IPS DF 6.9 (cell line): Measurements from ENCODE around the gene SAP30.
A peak's percentile ranks its signal among the peaks of the same experiment; 100 is the strongest.

Source experiments
- DNase-seq: peaks from one replicate; pipeline ENCODE4 v3.0.0-alpha.2; 2013; ENCODE audit warnings: low read depth, low spot score
- H3K27ac ChIP-seq: one replicate; pipeline ENCODE4 v1.5.1; 2013; ENCODE audit warnings: low read length, control low read depth
- H3K27me3 ChIP-seq: 2 replicates; pipeline ENCODE4 v1.6.1; 2013; ENCODE audit warnings: mild to moderate bottlenecking, low read length; ENCODE audit not compliant: control insufficient read depth, insufficient read depth
- H3K36me3 ChIP-seq: 2 replicates; pipeline ENCODE4 v1.6.1; 2013; ENCODE audit warnings: low read length; ENCODE audit not compliant: control insufficient read depth, insufficient read depth
- H3K4me1 ChIP-seq: 2 replicates; pipeline ENCODE4 v1.6.1; 2013; ENCODE audit warnings: low read length; ENCODE audit not compliant: control insufficient read depth, insufficient read depth
- H3K4me3 ChIP-seq: 2 replicates; pipeline ENCODE4 v1.5.1; 2013; ENCODE audit warnings: mild to moderate bottlenecking, low read length
- H3K9me3 ChIP-seq: 2 replicates; pipeline ENCODE4 v1.6.1; 2013; ENCODE audit warnings: low read length, inconsistent platforms; ENCODE audit not compliant: control insufficient read depth, insufficient read depth
- WGBS: extraction: QIAGEN DNeasy Blood & Tissue Kit; methylation state at CpG from one replicate; pipeline ENCODE4 v1.1.7; 2013; ENCODE audit warnings: mixed read lengths, missing lambda C conversion rate; ENCODE audit not compliant: insufficient read length, insufficient coverage; 5-methylcytosine and 5-hydroxymethylcytosine counted together

SAP30 gene

DNA sequence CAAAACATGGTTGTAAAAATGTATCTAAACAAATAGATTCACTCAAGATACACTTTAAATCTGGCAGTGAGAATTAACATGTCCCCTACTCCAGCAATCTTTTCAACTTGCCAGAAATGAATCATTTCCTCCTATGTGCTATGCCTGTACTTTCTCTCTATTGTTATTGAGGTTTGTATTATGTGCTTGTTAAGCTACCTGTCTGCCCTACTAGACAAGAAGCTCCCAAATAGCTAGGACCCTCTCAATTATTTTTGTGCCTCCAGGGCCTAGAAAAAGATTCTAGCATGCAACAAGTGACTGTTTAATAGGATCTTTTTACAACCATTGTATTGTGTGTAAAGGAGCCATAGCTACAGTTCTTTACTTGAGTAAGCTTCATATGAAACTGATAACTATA lies 3.5 kb upstream of the SAP30 start:
- Histone ChIP-seq H3K27me3 (no peaks in the 10 kb centered on the region), H3K9me3 (no peaks in the 10 kb centered on the region), H3K4me1 (no peaks in the 10 kb centered on the region; the same call in none of the 2 replicates), H3K27ac (no peak overlapping the region), H3K36me3 (no peaks in the 10 kb centered on the region), H3K4me3 (no peak overlapping the region)
- no peak for DNase-seq

- Histone ChIP-seq H3K9me3 (no peaks in the 10 kb centered on the region), H3K27ac (no peak overlapping the region), H3K36me3 (no peaks in the 10 kb centered on the region), H3K27me3 (no peaks in the 10 kb centered on the region), H3K4me1 (no peaks in the 10 kb centered on the region; the same call in 1 of the 2 replicates), H3K4me3 (no peak overlapping the region)
- 100% methylated on average over 1 of the region's 4 CpGs for WGBS
- DNase-seq: no peak
Measured at GRCh38 chr4:173367946-173368345, 2.8 kb upstream of the SAP30 start.

GRCh38 chr4:173370130-173370476 lies 651 bp upstream of the SAP30 start:
- WGBS: no CpG with 5 or more reads among the region's 14 CpGs
- DNase-seq: no peak
- H3K36me3 ChIP-seq: no peaks in the 10 kb centered on the region
- no peaks in the 10 kb centered on the region for H3K27me3 ChIP-seq
- H3K27ac ChIP-seq: no peak overlapping the region
- H3K4me1 ChIP-seq: no peaks in the 10 kb centered on the region; the same call in 1 of the 2 replicates
- H3K9me3 ChIP-seq: no peaks in the 10 kb centered on the region
- H3K4me3 ChIP-seq: peak overlapping the region; percentile 62; the same call in 1 of the 2 replicates

- no CpG with 5 or more reads among the region's 68 CpGs for WGBS
- Histone ChIP-seq H3K27ac (no peak overlapping the region), H3K4me1 (no peaks in the 10 kb centered on the region; the same call in 1 of the 2 replicates), H3K4me3 (peak overlapping the region; percentile 67), H3K27me3 (no peaks in the 10 kb centered on the region), H3K36me3 (no peaks in the 10 kb centered on the region), H3K9me3 (no peaks in the 10 kb centered on the region)
- no peak for DNase-seq
Measured at GRCh38 chr4:173371292-173372192, 788 bp downstream of the SAP30 start.

DNA sequence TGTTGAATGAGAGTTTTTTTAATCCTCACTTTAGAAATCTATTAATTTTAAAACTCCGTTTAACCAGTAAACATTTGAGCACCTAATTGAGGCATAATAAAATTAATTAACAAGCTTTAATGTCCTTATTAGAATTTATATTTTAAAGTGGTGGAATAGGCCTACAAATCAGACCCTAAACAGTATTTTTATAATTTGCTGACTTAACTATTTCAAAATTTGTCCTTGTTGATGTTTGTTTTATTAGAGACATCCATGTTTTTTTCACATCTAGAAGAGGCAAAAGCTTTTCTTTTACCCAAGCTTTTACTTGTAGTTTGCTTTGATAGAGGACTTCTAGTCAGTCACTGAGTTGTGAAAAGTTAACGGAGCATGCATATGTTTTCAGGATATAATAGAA lies 3.8 kb downstream of the SAP30 start:
- H3K9me3 ChIP-seq: no peaks in the 10 kb centered on the region
- H3K4me1 ChIP-seq: no peaks in the 10 kb centered on the region
- no peaks in the 10 kb centered on the region for H3K36me3 ChIP-seq
- no peak overlapping the region for H3K27ac ChIP-seq
- no peak overlapping the region for H3K4me3 ChIP-seq
- no peak for DNase-seq
- no peaks in the 10 kb centered on the region for H3K27me3 ChIP-seq
- no CpG with 5 or more reads among the region's 2 CpGs for WGBS

GRCh38 chr4:173379929-173380328 lies 9.2 kb downstream of the SAP30 start:
- H3K9me3 ChIP-seq: no peaks in the 10 kb centered on the region
- H3K36me3 ChIP-seq: no peaks in the 10 kb centered on the region
- H3K4me3 ChIP-seq: no peak overlapping the region
- WGBS: no CpG with 5 or more reads among the region's 3 CpGs
- no peaks in the 10 kb centered on the region for H3K4me1 ChIP-seq
- no peak for DNase-seq
- no peaks in the 10 kb centered on the region for H3K27me3 ChIP-seq
- no peak overlapping the region for H3K27ac ChIP-seq

- no peaks in the 10 kb centered on the region for H3K9me3 ChIP-seq
- no peak overlapping the region for H3K4me3 ChIP-seq
- H3K27me3 ChIP-seq: no peaks in the 10 kb centered on the region
- no peaks in the 10 kb centered on the region for H3K4me1 ChIP-seq
- no peak overlapping the region for H3K27ac ChIP-seq
- DNase-seq: no peak
- H3K36me3 ChIP-seq: no peaks in the 10 kb centered on the region
Measured at GRCh38 chr4:173380987-173381386, 10.2 kb downstream of the SAP30 start.

- Histone ChIP-seq H3K27ac (no peak overlapping the region), H3K4me1 (no peaks in the 10 kb centered on the region), H3K27me3 (no peaks in the 10 kb centered on the region), H3K4me3 (no peak overlapping the region), H3K36me3 (no peaks in the 10 kb centered on the region), H3K9me3 (no peaks in the 10 kb centered on the region)
- no peak for DNase-seq
- WGBS: no CpG with 5 or more reads among the region's 1 CpG
Measured at GRCh38 chr4:173381610-173382009, 10.9 kb downstream of the SAP30 start.

- Histone ChIP-seq H3K4me1 (no peaks in the 10 kb centered on the region), H3K27ac (no peak overlapping the region), H3K36me3 (no peaks in the 10 kb centered on the region), H3K9me3 (no peaks in the 10 kb centered on the region), H3K4me3 (no peak overlapping the region), H3K27me3 (no peaks in the 10 kb centered on the region)
- DNase-seq: no peak
- no CpG with 5 or more reads among the region's 4 CpGs for WGBS
Measured at GRCh38 chr4:173382349-173382748, 11.6 kb downstream of the SAP30 start.

DNA sequence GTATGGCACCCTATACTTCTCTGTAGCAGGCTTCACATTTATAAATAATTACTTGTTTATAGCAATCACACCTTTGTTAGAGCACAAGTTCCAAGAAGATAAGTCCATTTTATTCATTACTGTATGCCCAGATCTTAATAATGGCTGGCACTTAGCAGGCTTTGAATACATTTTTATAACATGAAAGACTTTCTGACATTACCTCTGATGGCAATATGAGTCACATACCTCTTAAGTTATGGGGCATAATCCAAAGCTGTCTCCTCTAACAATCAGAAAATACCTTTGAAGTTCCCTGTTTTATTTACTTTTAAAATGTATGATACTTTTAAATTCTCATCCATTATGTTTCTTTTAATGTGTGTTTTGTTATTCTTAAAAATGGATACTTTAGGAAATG lies 16.0 kb downstream of the SAP30 start:
- no peak for DNase-seq
- Histone ChIP-seq H3K4me1 (no peaks in the 10 kb centered on the region), H3K27ac (no peak overlapping the region), H3K9me3 (no peaks in the 10 kb centered on the region), H3K4me3 (no peak overlapping the region), H3K36me3 (no peaks in the 10 kb centered on the region), H3K27me3 (no peaks in the 10 kb centered on the region)

GRCh38 chr4:173391701-173392100 lies 20.9 kb downstream of the SAP30 start:
- Histone ChIP-seq H3K9me3 (no peaks in the 10 kb centered on the region), H3K27me3 (no peaks in the 10 kb centered on the region), H3K27ac (no peak overlapping the region), H3K4me1 (no peaks in the 10 kb centered on the region), H3K4me3 (no peak overlapping the region), H3K36me3 (no peaks in the 10 kb centered on the region)
- WGBS: no CpG with 5 or more reads among the region's 1 CpG
- DNase-seq: no peak
